SK-N-SH (cell line): ENCODE results near the gene GAS7. TPM values are rescaled to one million over a fixed set of nuclear protein-coding genes. Genes with fewer than 3 reads are reported as not detected.

Source experiments
- CTCF ChIA-PET: fragments of 300-600, 350-600 bp; formaldehyde crosslinking; extraction: SDS; loops from one replicate; lab custom pipeline; 2021; lab: Yijun Ruan, JAX
- POLR2A ChIA-PET: fragments of 350-600 bp; sonication (Branson Sonifier 250); formaldehyde crosslinking; extraction: SDS; loops from one replicate; lab custom pipeline; 2020; ENCODE audit warnings: antibody characterized with exemption, inconsistent platforms; lab: Yijun Ruan, JAX
- DNase-seq: peaks from one replicate; pipeline ENCODE4 v3.0.0; 2012
- H2AFZ ChIP-seq: fragments of 200-600 bp; sonication (generic); 2 replicates; pipeline ENCODE4 v1.8.1; 2016; ENCODE audit warnings: antibody characterized with exemption, mild to moderate bottlenecking, low read depth
- H3F3A ChIP-seq: fragments of 200-600 bp; sonication (generic); replicated peaks from 2 replicates; pipeline ENCODE3; 2016; ENCODE audit warnings: antibody characterized with exemption, mild to moderate bottlenecking; ENCODE audit not compliant: insufficient read depth
- H3K27ac ChIP-seq, 2 experiments: fragments of 200-500 bp in 1 of 2; fragments of 200-600 bp in 1 of 2; sonication (Bioruptor generic) in 1 of 2; sonication (generic), shearing (Covaris generic) in 1 of 2; 2 replicates each; pipeline versions ENCODE4 v1.5.1 to v1.6.1; 2014 to 2016; ENCODE audit warnings: low read depth in 2 of 2, inconsistent platforms in 1 of 2, low read length in 1 of 2, mild to moderate bottlenecking in 1 of 2, mixed read lengths in 1 of 2
- H3K27me3 ChIP-seq: fragments of 200-600 bp; sonication (generic), shearing (Covaris generic); 2 replicates; pipeline ENCODE4 v1.6.1; 2016; ENCODE audit warnings: mixed run types; ENCODE audit not compliant: insufficient read depth
- H3K36me3 ChIP-seq, 2 experiments: fragments of 200-500 bp in 1 of 2; fragments of 200-600 bp in 1 of 2; sonication (Bioruptor generic) in 1 of 2; sonication (generic) in 1 of 2; replicated peaks in 1 of 2; 2 replicates each; pipeline versions ENCODE3 to v1.5.1; 2014 to 2016; ENCODE audit warnings: low read length in 1 of 2, mild to moderate bottlenecking in 1 of 2; ENCODE audit not compliant: insufficient read depth in 2 of 2, control insufficient read depth in 1 of 2
- H3K4me1 ChIP-seq, 2 experiments: fragments of 200-500 bp in 1 of 2; fragments of 200-600 bp in 1 of 2; sonication (Bioruptor generic) in 1 of 2; sonication (generic), shearing (Covaris generic) in 1 of 2; 2 replicates each; pipeline versions ENCODE4 v1.5.1 to v1.6.1; 2014 to 2016; ENCODE audit warnings: low read depth in 1 of 2, low read length in 1 of 2, mixed run types in 1 of 2; ENCODE audit not compliant: insufficient read depth in 2 of 2, control insufficient read depth in 1 of 2
- H3K4me2 ChIP-seq: fragments of 200-600 bp; sonication (generic), shearing (Covaris generic); 2 replicates; pipeline ENCODE4 v1.6.1; 2017; ENCODE audit warnings: mixed run types
- H3K4me3 ChIP-seq, 2 experiments: fragments of 200-500 bp in 1 of 2; fragments of 200-600 bp in 1 of 2; sonication (Bioruptor generic) in 1 of 2; sonication (generic), shearing (Covaris generic) in 1 of 2; 2 replicates each; pipeline versions ENCODE4 v1.5.1 to v1.8.1; 2014 to 2016; ENCODE audit warnings: low read depth in 2 of 2, inconsistent platforms in 1 of 2, low read length in 1 of 2, mild to moderate bottlenecking in 1 of 2, mixed read lengths in 1 of 2, moderate library complexity in 1 of 2
- H3K79me2 ChIP-seq: fragments of 200-600 bp; sonication (generic); 2 replicates; pipeline ENCODE4 v1.8.1; 2017; ENCODE audit warnings: mild to moderate bottlenecking; ENCODE audit not compliant: insufficient read depth
- H3K9ac ChIP-seq: fragments of 200-600 bp; sonication (generic); 2 replicates; pipeline ENCODE4 v1.6.1; 2017; ENCODE audit warnings: mixed run types
- H3K9me2 ChIP-seq: fragments of 200-600 bp; sonication (generic); 2 replicates; pipeline ENCODE4 v1.6.1; 2017; ENCODE audit warnings: mixed run types
- H3K9me3 ChIP-seq: fragments of 200-600 bp; sonication (generic); 2 replicates; pipeline ENCODE4 v1.6.1; 2017; ENCODE audit warnings: mixed run types, mild to moderate bottlenecking, moderate library complexity
- H4K20me1 ChIP-seq: fragments of 200-600 bp; sonication (generic); 2 replicates; pipeline ENCODE4 v1.6.1; 2017; ENCODE audit warnings: mild to moderate bottlenecking, mixed run types; ENCODE audit not compliant: insufficient read depth
- FOXM1 ChIP-seq: IDR thresholded peaks from 2 replicates; pipeline ENCODE4 v1.4.0; 2012; ENCODE audit warnings: low read depth, mild to moderate bottlenecking
- GABPA ChIP-seq: IDR thresholded peaks from 2 replicates; pipeline ENCODE4 v1.4.0; 2012; ENCODE audit warnings: low read depth, mild to moderate bottlenecking
- JUND ChIP-seq: IDR thresholded peaks from 2 replicates; pipeline ENCODE4 v1.4.0; 2012
- POLR2AphosphoS5 ChIP-seq: IDR thresholded peaks from 2 replicates; pipeline ENCODE4 v1.6.1; 2012; ENCODE audit warnings: low read depth, low read length
- RAD21 ChIP-seq: IDR thresholded peaks from 2 replicates; pipeline ENCODE4 v1.6.1; 2012; ENCODE audit warnings: mild to moderate bottlenecking, low read length
- RXRA ChIP-seq: IDR thresholded peaks from 2 replicates; pipeline ENCODE4 v1.4.0; 2012; ENCODE audit warnings: low read depth, mild to moderate bottlenecking, borderline replicate concordance
- SMC3 ChIP-seq: IDR thresholded peaks from 2 replicates; pipeline ENCODE4 v1.6.1; 2012; ENCODE audit warnings: low read depth, low read length, improper control_type of control experiment
- TAF1 ChIP-seq: IDR thresholded peaks from 2 replicates; pipeline ENCODE4 v1.6.1; 2012; ENCODE audit warnings: low read depth, mild to moderate bottlenecking, low read length, moderate library complexity, borderline replicate concordance
- WGBS: methylation state at CpG from one replicate; pipeline ENCODE4 v1.1.6; 2017; ENCODE audit warnings: low lambda C conversion rate; 5-methylcytosine and 5-hydroxymethylcytosine counted together
- polyA plus RNA-seq, 3 experiments: library from polyadenylated mRNA; depleted of rRNA; stranded (reverse); fragments of >200 nt; gene quantifications; 2 replicates each; pipeline ENCODE4 v1.2.3, GENCODE V29; 2012
- TF ChIP-seq, protein P1 (sequence below): IDR thresholded peaks from 2 replicates; pipeline ENCODE4 v1.6.1; 2012; ENCODE audit warnings: mild to moderate bottlenecking, low read depth, low read length, moderate library complexity
- TF ChIP-seq, protein P2 (sequence below): fragments of 150-350 bp; IDR thresholded peaks from 2 replicates; pipeline ENCODE4 v1.6.1; 2017; ENCODE audit warnings: antibody characterized with exemption, low read length, low read depth, borderline replicate concordance
- TF ChIP-seq, protein P3 (sequence below): IDR thresholded peaks from 2 replicates; pipeline ENCODE4 v1.4.0; 2012; ENCODE audit warnings: low read depth
- TF ChIP-seq, protein P4 (sequence below): IDR thresholded peaks from 2 replicates; pipeline ENCODE4 v1.4.0; 2012; ENCODE audit warnings: low read depth, borderline replicate concordance
- TF ChIP-seq, protein P5 (sequence below): fragments of 200-600 bp; sonication (generic); IDR thresholded peaks from 2 replicates; pipeline ENCODE4 v1.6.1; 2017; ENCODE audit warnings: antibody characterized with exemption, mild to moderate bottlenecking, moderate library complexity

GAS7 gene
- polyA plus RNA-seq, 1 of the 3 experiments (the other 2 are of a cell fraction): 0.12 TPM

DNA sequence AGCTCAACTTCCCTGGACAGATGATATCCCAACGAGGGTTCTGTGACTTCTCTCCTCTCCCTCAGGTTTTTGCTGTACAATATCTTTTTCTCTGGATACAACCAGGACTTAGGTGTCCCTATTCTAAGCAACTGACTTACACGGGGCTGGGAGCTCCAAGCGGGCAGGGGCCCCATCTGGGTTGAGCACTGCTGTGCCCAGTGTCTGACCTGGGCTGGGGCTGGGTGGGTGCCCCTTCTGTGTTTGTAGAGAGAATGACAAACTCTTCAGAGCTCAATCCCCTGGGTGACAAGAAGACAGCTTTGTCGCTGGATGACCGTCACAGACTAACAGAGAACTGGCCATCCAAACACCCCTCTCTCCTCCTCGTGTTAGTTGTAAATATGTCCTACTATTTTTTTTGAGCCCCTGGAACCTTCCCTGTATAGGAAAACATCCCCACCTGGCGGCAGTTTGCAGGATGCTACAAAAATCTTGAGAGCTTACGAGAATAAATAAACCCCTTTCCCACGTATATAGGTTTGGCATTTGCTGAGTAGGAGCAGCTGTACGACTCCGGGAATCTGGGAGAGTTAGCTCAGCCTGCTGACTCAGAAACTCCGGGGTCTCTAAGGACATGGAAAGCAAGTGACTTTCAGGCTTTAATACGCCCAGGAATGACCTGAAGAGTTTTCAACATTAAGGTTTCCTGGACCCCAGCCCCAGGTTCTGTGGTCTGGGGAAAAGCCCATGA, 269.6 kb downstream of the GAS7 start:
- DNase-seq: peak; percentile 58
- no peak overlapping the region for H2AFZ ChIP-seq
- CTCF ChIA-PET: interaction anchor here (0.6 to 6.0 kb wide), 14 partner anchors 8 to 688 kb away, joined by 3 to 67 read pairs (median 4); no protein-coding TSS in a partner anchor

DNA sequence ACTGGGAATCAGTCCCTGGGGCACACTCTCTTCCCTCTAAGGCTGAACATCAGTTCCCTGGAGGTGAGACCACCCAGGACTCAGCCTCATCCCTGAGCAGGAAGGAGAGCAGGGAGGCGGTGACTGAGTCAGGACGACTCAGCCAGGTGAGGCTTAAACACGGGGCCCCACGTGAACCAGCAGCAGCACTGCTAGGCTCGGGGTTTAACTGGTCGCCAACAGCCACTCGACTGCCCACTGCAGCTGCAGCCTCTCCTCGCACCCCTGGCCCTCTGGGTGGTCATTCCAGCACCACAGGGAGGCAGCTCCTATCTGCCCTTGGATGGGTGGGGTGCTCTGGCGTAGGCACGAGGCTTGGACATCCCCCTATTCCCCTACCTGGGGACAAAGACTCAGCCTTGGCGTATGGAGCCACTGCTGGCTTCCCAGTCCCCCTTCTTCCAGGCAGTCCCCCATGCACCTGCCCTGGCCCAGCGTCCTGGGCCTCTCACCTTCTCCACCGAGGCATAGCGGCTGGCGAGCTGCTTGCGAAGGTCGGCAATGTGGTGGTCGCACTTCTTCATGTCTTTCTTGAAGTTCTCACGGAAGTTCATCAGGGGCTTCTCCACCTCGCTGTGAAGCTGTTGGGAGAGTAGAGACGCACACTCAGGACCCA, 272.1 kb downstream of the GAS7 start:
- ChIA-PET POLR2A (no interaction called here), CTCF (interaction anchor here (1.0 to 6.0 kb wide), 6 partner anchors 9 to 690 kb away, joined by 3 to 67 read pairs (median 12); partner anchors contain the start of gene RCVRN)
- Histone ChIP-seq H3K4me2 (no peak overlapping the region), H3K79me2 (no peaks in the 10 kb centered on the region), H3K4me1 (no peaks in the 10 kb centered on the region), H3K4me3 (no peak overlapping the region), H2AFZ (no peak overlapping the region), H3K9ac (no peak overlapping the region), H3K27me3 (peaks cover 23% of the 10 kb centered on the region; the same call in 1 of the 2 replicates), H4K20me1 (no peaks in the 10 kb centered on the region), H3F3A (no peaks in the 10 kb centered on the region), H3K9me2 (no peaks in the 10 kb centered on the region), H3K36me3 (no peaks in the 10 kb centered on the region), H3K9me3 (no peaks in the 10 kb centered on the region), H3K27ac (no peak overlapping the region)
- 41% methylated on average over 12 of the region's 21 CpGs for WGBS
- no peak for DNase-seq
- TF ChIP-seq TAF1: no peak
- TF ChIP-seq, protein P1, sequence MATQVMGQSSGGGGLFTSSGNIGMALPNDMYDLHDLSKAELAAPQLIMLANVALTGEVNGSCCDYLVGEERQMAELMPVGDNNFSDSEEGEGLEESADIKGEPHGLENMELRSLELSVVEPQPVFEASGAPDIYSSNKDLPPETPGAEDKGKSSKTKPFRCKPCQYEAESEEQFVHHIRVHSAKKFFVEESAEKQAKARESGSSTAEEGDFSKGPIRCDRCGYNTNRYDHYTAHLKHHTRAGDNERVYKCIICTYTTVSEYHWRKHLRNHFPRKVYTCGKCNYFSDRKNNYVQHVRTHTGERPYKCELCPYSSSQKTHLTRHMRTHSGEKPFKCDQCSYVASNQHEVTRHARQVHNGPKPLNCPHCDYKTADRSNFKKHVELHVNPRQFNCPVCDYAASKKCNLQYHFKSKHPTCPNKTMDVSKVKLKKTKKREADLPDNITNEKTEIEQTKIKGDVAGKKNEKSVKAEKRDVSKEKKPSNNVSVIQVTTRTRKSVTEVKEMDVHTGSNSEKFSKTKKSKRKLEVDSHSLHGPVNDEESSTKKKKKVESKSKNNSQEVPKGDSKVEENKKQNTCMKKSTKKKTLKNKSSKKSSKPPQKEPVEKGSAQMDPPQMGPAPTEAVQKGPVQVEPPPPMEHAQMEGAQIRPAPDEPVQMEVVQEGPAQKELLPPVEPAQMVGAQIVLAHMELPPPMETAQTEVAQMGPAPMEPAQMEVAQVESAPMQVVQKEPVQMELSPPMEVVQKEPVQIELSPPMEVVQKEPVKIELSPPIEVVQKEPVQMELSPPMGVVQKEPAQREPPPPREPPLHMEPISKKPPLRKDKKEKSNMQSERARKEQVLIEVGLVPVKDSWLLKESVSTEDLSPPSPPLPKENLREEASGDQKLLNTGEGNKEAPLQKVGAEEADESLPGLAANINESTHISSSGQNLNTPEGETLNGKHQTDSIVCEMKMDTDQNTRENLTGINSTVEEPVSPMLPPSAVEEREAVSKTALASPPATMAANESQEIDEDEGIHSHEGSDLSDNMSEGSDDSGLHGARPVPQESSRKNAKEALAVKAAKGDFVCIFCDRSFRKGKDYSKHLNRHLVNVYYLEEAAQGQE: no peak
- TF ChIP-seq, protein P2, sequence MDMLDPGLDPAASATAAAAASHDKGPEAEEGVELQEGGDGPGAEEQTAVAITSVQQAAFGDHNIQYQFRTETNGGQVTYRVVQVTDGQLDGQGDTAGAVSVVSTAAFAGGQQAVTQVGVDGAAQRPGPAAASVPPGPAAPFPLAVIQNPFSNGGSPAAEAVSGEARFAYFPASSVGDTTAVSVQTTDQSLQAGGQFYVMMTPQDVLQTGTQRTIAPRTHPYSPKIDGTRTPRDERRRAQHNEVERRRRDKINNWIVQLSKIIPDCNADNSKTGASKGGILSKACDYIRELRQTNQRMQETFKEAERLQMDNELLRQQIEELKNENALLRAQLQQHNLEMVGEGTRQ: no peak
- TF ChIP-seq GABPA: no peak
- TF ChIP-seq JUND: no peak
- TF ChIP-seq, protein P3, sequence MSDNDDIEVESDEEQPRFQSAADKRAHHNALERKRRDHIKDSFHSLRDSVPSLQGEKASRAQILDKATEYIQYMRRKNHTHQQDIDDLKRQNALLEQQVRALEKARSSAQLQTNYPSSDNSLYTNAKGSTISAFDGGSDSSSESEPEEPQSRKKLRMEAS: no peak
- no peak for TF ChIP-seq FOXM1
- no peak for TF ChIP-seq RXRA
- TF ChIP-seq, protein P4, sequence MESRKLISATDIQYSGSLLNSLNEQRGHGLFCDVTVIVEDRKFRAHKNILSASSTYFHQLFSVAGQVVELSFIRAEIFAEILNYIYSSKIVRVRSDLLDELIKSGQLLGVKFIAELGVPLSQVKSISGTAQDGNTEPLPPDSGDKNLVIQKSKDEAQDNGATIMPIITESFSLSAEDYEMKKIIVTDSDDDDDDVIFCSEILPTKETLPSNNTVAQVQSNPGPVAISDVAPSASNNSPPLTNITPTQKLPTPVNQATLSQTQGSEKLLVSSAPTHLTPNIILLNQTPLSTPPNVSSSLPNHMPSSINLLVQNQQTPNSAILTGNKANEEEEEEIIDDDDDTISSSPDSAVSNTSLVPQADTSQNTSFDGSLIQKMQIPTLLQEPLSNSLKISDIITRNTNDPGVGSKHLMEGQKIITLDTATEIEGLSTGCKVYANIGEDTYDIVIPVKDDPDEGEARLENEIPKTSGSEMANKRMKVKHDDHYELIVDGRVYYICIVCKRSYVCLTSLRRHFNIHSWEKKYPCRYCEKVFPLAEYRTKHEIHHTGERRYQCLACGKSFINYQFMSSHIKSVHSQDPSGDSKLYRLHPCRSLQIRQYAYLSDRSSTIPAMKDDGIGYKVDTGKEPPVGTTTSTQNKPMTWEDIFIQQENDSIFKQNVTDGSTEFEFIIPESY: no peak

More for the DNA sequence above, 269.6 kb downstream of the GAS7 start:
- Histone ChIP-seq H3K4me3 (no peak overlapping the region), H4K20me1 (no peaks in the 10 kb centered on the region), H3K27ac (no peak overlapping the region), H3F3A (no peaks in the 10 kb centered on the region), H3K27me3 (peaks cover 23% of the 10 kb centered on the region; the same call in 1 of the 2 replicates), H3K9ac (no peak overlapping the region), H3K79me2 (no peaks in the 10 kb centered on the region), H3K9me2 (no peaks in the 10 kb centered on the region), H3K36me3 (no peaks in the 10 kb centered on the region), H3K4me2 (no peak overlapping the region), H3K4me1 (no peaks in the 10 kb centered on the region), H3K9me3 (no peaks in the 10 kb centered on the region)
- 4% methylated on average over 12 of the region's 13 CpGs for WGBS
- POLR2A ChIA-PET: no interaction called here
- TF ChIP-seq, protein P5, sequence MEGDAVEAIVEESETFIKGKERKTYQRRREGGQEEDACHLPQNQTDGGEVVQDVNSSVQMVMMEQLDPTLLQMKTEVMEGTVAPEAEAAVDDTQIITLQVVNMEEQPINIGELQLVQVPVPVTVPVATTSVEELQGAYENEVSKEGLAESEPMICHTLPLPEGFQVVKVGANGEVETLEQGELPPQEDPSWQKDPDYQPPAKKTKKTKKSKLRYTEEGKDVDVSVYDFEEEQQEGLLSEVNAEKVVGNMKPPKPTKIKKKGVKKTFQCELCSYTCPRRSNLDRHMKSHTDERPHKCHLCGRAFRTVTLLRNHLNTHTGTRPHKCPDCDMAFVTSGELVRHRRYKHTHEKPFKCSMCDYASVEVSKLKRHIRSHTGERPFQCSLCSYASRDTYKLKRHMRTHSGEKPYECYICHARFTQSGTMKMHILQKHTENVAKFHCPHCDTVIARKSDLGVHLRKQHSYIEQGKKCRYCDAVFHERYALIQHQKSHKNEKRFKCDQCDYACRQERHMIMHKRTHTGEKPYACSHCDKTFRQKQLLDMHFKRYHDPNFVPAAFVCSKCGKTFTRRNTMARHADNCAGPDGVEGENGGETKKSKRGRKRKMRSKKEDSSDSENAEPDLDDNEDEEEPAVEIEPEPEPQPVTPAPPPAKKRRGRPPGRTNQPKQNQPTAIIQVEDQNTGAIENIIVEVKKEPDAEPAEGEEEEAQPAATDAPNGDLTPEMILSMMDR: peak; percentile 60
- TF ChIP-seq POLR2AphosphoS5: no peak
- 0 out of 2 replicates have a peak, but pooled peaks have one; percentile 18 for TF ChIP-seq SMC3
- peak; percentile 42 for TF ChIP-seq RAD21
